Nephron (organoid): ENCODE results near the gene CSTB.
"Not testable (repeated sequence)": the region's sequence is repeated elsewhere in the genome, so short reads cannot be mapped to it uniquely, and the experiment has no call there.

Experiments used
- H3K27ac Mint-ChIP-seq, 3 experiments: 2 replicates each; pipeline ENCODE4 v1.8.0; 2020; ENCODE audit warnings: mixed read lengths in 3 of 3, mild to moderate bottlenecking in 2 of 3, moderate library complexity in 1 of 3
- H3K27me3 Mint-ChIP-seq: 2 replicates; pipeline ENCODE4 v1.8.0; 2021; ENCODE audit warnings: low read depth, mild to moderate bottlenecking, moderate library complexity, mixed read lengths
- H3K36me3 Mint-ChIP-seq: 2 replicates; pipeline ENCODE4 v1.8.0; 2020; ENCODE audit warnings: low read depth, mixed read lengths
- H3K4me1 Mint-ChIP-seq: 2 replicates; pipeline ENCODE4 v1.8.0; 2020; ENCODE audit warnings: mixed read lengths
- H3K4me3 Mint-ChIP-seq, 3 experiments: 2 replicates each; pipeline ENCODE4 v1.8.0; 2020; ENCODE audit warnings: mild to moderate bottlenecking in 3 of 3, mixed read lengths in 3 of 3, moderate library complexity in 2 of 3
- H3K9me3 Mint-ChIP-seq: 2 replicates; pipeline ENCODE4 v1.8.0; 2020; ENCODE audit warnings: mixed read lengths
- TF ChIP-seq, protein P1 (sequence below), 3 experiments: fragments of 200-600 bp; sonication (generic); IDR thresholded peaks; one replicate each; pipeline ENCODE4 v1.5.0; 2021; ENCODE audit warnings: antibody characterized with exemption in 3 of 3; ENCODE audit not compliant: unreplicated experiment in 3 of 3

CSTB gene

DNA sequence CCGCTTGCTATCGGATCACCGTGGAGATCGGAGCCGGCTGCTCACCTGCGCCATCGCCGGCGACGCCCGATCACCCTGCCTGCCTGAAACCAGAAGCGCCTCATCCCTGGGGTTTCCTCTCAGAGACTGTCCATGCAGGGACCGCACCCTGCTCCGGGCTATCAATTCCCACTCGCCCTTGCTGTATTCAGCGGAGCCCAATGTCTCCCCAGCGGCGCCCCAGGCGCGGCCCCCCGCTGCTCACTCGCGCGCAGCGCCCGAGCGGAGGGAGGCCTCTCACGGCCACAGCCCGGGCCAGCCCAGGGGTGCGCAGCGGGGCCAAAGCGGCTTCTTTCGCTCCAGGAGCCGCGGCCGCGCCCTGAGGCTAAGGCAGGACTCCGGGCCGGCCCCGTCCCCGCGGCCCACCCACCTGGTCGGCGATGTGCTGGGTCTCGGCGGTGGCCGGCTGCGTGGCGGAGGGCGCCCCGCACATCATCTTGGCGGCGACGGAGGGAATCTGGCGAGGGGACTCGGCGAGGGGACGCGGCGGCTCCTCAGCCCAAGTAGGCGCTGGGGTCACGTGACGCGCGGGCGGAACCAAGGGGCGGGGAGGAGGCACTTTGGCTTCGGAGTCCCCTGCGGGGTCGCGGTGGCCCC is at the start of gene CSTB:
CSTB (minus strand) TSS at position 514 of the 636 bp plus-strand sequence; CDS start at position 475, 39 bp downstream.
- H3K4me3 Mint-ChIP-seq, result peak within 1 kb of the TSS; percentile 89 to 93 (median 90)
- H3K9me3 Mint-ChIP-seq, result no peaks in the 10 kb centered on the region
- H3K27me3 Mint-ChIP-seq, result peaks cover 4% of the 10 kb centered on the region
- peaks cover 20% of the 10 kb centered on the region for H3K4me1 Mint-ChIP-seq
- TF ChIP-seq, protein P1, sequence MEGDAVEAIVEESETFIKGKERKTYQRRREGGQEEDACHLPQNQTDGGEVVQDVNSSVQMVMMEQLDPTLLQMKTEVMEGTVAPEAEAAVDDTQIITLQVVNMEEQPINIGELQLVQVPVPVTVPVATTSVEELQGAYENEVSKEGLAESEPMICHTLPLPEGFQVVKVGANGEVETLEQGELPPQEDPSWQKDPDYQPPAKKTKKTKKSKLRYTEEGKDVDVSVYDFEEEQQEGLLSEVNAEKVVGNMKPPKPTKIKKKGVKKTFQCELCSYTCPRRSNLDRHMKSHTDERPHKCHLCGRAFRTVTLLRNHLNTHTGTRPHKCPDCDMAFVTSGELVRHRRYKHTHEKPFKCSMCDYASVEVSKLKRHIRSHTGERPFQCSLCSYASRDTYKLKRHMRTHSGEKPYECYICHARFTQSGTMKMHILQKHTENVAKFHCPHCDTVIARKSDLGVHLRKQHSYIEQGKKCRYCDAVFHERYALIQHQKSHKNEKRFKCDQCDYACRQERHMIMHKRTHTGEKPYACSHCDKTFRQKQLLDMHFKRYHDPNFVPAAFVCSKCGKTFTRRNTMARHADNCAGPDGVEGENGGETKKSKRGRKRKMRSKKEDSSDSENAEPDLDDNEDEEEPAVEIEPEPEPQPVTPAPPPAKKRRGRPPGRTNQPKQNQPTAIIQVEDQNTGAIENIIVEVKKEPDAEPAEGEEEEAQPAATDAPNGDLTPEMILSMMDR (IDR thresholded peaks at IDR 0.05; ENCODE audit: unreplicated experiment in 3 of 3), result no peak
- H3K27ac Mint-ChIP-seq, result peak within 1 kb of the TSS; percentile 64 to 68 (median 65)
- peaks cover 22% of the 10 kb centered on the region for H3K36me3 Mint-ChIP-seq

DNA sequence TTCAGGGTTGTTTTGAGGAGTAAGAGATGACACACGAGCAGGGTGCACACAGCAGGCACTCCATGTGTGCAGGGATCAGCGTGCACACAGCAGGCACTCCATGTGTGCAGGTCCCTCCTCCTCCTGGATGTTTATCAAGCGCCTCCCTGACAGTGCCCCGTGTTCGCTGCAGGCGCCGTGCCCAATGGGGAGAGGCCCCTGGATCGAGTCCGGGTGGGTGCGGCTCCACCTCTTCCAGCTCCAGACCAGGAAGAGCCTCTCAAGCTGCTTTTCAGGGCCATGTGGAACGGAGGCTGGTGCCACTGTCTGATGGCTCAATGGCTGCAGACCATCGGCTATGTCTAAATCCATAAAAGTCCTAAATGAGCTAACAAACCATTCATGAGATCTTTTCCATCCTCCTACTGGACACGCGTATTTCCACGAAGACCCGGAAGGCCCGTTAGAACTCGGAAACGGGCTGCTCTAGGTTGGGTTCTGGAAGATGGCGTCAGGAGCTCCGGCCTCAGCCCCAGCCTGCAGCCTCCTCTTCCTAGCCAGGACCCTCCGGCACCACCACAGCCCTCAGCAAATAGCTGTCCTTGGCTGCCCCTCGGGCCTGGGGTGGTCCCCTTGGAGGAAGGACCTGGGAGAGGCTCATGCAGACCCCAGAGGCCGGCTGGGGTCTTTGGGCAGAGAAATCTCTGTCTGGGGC is 49.3 kb upstream of the CSTB start:
- Mint-ChIP-seq H3K27ac (no peak overlapping the region), H3K4me1 (no peaks in the 10 kb centered on the region), H3K36me3 (peaks cover 1% of the 10 kb centered on the region), H3K9me3 (peaks cover 5% of the 10 kb centered on the region), H3K27me3 (peaks cover 10% of the 10 kb centered on the region), H3K4me3 (no peak overlapping the region)
- TF ChIP-seq, protein P1 (IDR thresholded peaks at IDR 0.05; ENCODE audit: unreplicated experiment in 3 of 3), result no peak

GRCh38 chr21:43824333-43825241 is 48.5 kb upstream of the CSTB start:
- peaks cover 6% of the 10 kb centered on the region for H3K9me3 Mint-ChIP-seq

GRCh38 chr21:43822741-43823140 is 46.6 kb upstream of the CSTB start:
- not testable (repeated sequence) for H3K4me3 Mint-ChIP-seq, H3K4me1 Mint-ChIP-seq, H3K36me3 Mint-ChIP-seq, H3K27me3 Mint-ChIP-seq, H3K27ac Mint-ChIP-seq
- peaks cover 12% of the 10 kb centered on the region for H3K9me3 Mint-ChIP-seq

More at GRCh38 chr21:43824333-43825241, 48.5 kb upstream of the CSTB start:
- H3K36me3 Mint-ChIP-seq, result peaks cover 4% of the 10 kb centered on the region
- no peak overlapping the region for H3K4me3 Mint-ChIP-seq
- H3K4me1 Mint-ChIP-seq, result no peaks in the 10 kb centered on the region
- no peak overlapping the region for H3K27ac Mint-ChIP-seq
- TF ChIP-seq, protein P1 (IDR thresholded peaks at IDR 0.05; ENCODE audit: unreplicated experiment in 3 of 3), result no peak
- H3K27me3 Mint-ChIP-seq, result peaks cover 10% of the 10 kb centered on the region

DNA sequence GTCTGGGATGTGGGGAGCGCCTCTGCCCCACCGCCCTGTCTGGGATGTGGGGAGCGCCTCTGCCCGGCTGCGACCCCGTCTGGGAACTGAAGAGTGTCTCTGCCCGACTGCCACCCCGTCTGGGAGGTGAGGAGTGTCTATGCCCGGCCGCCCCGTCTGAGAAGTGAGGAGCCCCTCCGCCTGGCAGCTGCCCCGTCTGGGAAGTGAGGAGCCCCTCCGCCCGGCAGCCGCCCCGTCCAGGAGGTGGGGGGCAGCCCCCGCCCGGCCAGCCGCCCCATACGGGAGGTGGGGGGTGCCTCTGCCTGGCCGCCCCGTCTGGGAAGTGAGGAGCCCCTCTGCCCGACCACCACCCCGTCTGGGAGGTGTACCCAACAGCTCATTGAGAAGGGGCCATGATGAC is 46.1 kb upstream of the CSTB start:
- not testable (repeated sequence) for H3K27ac Mint-ChIP-seq

DNA sequence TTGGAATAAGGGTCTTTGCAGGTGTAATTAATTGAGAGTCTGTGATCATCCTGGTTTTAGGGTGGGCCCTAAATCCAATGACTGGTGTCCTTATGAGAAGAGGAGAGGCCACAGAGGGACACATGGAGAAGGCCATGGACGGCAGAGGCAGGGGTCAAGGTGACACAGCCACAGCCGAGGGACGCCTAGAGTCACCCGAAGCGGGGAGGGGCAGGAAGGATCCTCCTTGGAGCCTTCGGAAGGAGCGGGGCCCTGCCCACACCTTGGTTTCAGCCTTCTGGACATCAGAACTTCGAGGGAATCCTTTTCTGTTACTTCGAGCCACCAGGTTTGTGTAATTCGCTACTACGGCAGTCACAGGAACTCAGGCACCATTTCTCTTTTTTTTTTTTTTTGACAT is 44.4 kb upstream of the CSTB start:
- H3K4me1 Mint-ChIP-seq, result no peaks in the 10 kb centered on the region
- peaks cover 12% of the 10 kb centered on the region for H3K9me3 Mint-ChIP-seq
- no peak overlapping the region for H3K4me3 Mint-ChIP-seq
- no peak overlapping the region for H3K27ac Mint-ChIP-seq
- H3K27me3 Mint-ChIP-seq, result no peaks in the 10 kb centered on the region
- H3K36me3 Mint-ChIP-seq, result peaks cover 4% of the 10 kb centered on the region
- TF ChIP-seq, protein P1 (IDR thresholded peaks at IDR 0.05; ENCODE audit: unreplicated experiment in 3 of 3), result no peak

More for the DNA sequence above, 46.1 kb upstream of the CSTB start:
- H3K9me3 Mint-ChIP-seq, result peaks cover 12% of the 10 kb centered on the region
- H3K4me3 Mint-ChIP-seq, H3K27me3 Mint-ChIP-seq, H3K4me1 Mint-ChIP-seq, H3K36me3 Mint-ChIP-seq: not testable (repeated sequence)
